ENCODE results near the gene STUM. TPM values are rescaled to one million over a fixed set of nuclear protein-coding genes. Genes with fewer than 3 reads are reported as not detected.

STUM gene
- total and polyA plus RNA-seq, 10 of the 15 experiments (the other 5 are each of a cell fraction or from before 2014, with no cell fraction given): under 0.01 to 0.15 (median 0.09) TPM; not detected in 5

- TF ChIP-seq EZH2 (IDR thresholded peaks at IDR 0.05; ENCODE audit: borderline replicate concordance, control insufficient read depth, low read depth, low read length) (no peak), ETV6 (conservative IDR thresholded peaks at IDR 0.05 in 1 of 2, IDR thresholded peaks at IDR 0.05 in 1 of 2; ENCODE audit: borderline replicate concordance in 1 of 2, low read depth in 1 of 2) (peak in 1 of 2 experiments; percentile 26; a peak in 1 of 4 replicates), NFXL1 (IDR thresholded peaks at IDR 0.05; ENCODE audit: borderline replicate concordance) (peak; percentile 72; the same call in 1 of the 2 replicates), SMAD5 (IDR thresholded peaks at IDR 0.05; ENCODE audit: low read depth) (no peak), RCOR1 (conservative IDR thresholded peaks at IDR 0.05; ENCODE audit: low read depth, low read length) (0 out of 2 replicates have a peak, but pooled peaks have one; percentile 9), TCF12 (IDR thresholded peaks at IDR 0.05; ENCODE audit: low read depth, low read length) (0 out of 2 replicates have a peak, but pooled peaks have one; percentile 22), MTA3 (IDR thresholded peaks at IDR 0.05; ENCODE audit: borderline replicate concordance, low read length) (0 out of 2 replicates have a peak, but pooled peaks have one; percentile 12), YY1 (IDR thresholded peaks at IDR 0.05; ENCODE audit: low read depth, low read length) (0 out of 2 replicates have a peak, but pooled peaks have one; percentile 14), STAT3 (IDR thresholded peaks at IDR 0.05; ENCODE audit: low read depth, low read length) (no peak), EED (IDR thresholded peaks at IDR 0.05; ENCODE audit: low read depth) (0 out of 2 replicates have a peak, but pooled peaks have one; percentile 58), NKRF (conservative IDR thresholded peaks at IDR 0.05) (no peak), CREB1 (IDR thresholded peaks at IDR 0.05; ENCODE audit: low read depth) (no peak), NR2C1 (IDR thresholded peaks at IDR 0.05) (no peak), PML (IDR thresholded peaks at IDR 0.05; ENCODE audit: low read length) (no peak), POLR2A (IDR thresholded peaks at IDR 0.05; ENCODE audit: low read depth, low read length) (peak; percentile 36; the same call in 1 of the 2 replicates), RB1 (IDR thresholded peaks at IDR 0.05; ENCODE audit: borderline replicate concordance) (no peak), NBN (IDR thresholded peaks at IDR 0.05) (0 out of 2 replicates have a peak, but pooled peaks have one; percentile 22), YBX1 (IDR thresholded peaks at IDR 0.05) (no peak), CEBPB (IDR thresholded peaks at IDR 0.05; ENCODE audit: borderline replicate concordance in 1 of 2, low read depth in 2 of 2, low read length in 2 of 2) (no peak)
- TF ChIP-seq, protein P1, sequence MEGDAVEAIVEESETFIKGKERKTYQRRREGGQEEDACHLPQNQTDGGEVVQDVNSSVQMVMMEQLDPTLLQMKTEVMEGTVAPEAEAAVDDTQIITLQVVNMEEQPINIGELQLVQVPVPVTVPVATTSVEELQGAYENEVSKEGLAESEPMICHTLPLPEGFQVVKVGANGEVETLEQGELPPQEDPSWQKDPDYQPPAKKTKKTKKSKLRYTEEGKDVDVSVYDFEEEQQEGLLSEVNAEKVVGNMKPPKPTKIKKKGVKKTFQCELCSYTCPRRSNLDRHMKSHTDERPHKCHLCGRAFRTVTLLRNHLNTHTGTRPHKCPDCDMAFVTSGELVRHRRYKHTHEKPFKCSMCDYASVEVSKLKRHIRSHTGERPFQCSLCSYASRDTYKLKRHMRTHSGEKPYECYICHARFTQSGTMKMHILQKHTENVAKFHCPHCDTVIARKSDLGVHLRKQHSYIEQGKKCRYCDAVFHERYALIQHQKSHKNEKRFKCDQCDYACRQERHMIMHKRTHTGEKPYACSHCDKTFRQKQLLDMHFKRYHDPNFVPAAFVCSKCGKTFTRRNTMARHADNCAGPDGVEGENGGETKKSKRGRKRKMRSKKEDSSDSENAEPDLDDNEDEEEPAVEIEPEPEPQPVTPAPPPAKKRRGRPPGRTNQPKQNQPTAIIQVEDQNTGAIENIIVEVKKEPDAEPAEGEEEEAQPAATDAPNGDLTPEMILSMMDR (IDR thresholded peaks at IDR 0.05 in 2 of 3, conservative IDR thresholded peaks at IDR 0.05 in 1 of 3; ENCODE audit: control insufficient read depth in 2 of 3, extremely low read depth in 1 of 3, insufficient read depth in 1 of 3, low read depth in 3 of 3, low read length in 3 of 3): peak; percentile 14 to 52 (median 40); a peak in 4 of 6 replicates
- TF ChIP-seq, protein P2, sequence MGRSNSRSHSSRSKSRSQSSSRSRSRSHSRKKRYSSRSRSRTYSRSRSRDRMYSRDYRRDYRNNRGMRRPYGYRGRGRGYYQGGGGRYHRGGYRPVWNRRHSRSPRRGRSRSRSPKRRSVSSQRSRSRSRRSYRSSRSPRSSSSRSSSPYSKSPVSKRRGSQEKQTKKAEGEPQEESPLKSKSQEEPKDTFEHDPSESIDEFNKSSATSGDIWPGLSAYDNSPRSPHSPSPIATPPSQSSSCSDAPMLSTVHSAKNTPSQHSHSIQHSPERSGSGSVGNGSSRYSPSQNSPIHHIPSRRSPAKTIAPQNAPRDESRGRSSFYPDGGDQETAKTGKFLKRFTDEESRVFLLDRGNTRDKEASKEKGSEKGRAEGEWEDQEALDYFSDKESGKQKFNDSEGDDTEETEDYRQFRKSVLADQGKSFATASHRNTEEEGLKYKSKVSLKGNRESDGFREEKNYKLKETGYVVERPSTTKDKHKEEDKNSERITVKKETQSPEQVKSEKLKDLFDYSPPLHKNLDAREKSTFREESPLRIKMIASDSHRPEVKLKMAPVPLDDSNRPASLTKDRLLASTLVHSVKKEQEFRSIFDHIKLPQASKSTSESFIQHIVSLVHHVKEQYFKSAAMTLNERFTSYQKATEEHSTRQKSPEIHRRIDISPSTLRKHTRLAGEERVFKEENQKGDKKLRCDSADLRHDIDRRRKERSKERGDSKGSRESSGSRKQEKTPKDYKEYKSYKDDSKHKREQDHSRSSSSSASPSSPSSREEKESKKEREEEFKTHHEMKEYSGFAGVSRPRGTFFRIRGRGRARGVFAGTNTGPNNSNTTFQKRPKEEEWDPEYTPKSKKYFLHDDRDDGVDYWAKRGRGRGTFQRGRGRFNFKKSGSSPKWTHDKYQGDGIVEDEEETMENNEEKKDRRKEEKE (IDR thresholded peaks at IDR 0.05): no peak
- TF ChIP-seq, protein P3, sequence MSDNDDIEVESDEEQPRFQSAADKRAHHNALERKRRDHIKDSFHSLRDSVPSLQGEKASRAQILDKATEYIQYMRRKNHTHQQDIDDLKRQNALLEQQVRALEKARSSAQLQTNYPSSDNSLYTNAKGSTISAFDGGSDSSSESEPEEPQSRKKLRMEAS (IDR thresholded peaks at IDR 0.05; ENCODE audit: low read depth, low read length): no peak
Measured at GRCh38 chr1:226643611-226644540, 95.3 kb downstream of the STUM start (continued).
